Activated T-helper 1 cell treated with anti-CD3 and anti-CD28 coated beads, Interleukin-2, amount 50 U/mL, for 16 hours (primary cell): Measurements from ENCODE around the gene EIF4ENIF1.
"Not testable (repeated sequence)": the region's sequence is repeated elsewhere in the genome, so short reads cannot be mapped to it uniquely, and the experiment has no call there.

Experiments used
- DNase-seq, 2 donors: peaks; one replicate each; pipeline ENCODE4 v3.0.0-alpha.2; 2020; ENCODE audit warnings: low read depth in 1 of 2, low spot score in 1 of 2

Gene EIF4ENIF1

DNA sequence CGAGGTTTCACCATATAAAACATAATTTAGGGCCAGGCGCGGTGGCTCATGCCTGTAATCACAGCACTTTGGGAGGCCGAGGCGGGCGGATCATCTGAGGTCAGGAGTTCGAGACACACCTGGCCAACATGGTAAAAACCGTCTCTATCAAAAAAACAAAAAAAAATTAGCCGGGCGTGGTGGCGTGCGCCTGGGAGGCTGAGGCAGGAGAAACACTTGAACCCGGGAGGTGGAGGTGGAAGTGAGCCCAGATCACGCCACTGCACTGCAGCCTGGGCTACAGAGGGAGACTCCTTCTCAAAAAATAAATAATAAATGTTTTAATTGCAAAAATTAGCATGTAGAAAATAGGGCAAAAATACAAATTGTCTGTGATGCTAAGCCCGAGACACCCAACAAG lies 5.7 kb upstream of the EIF4ENIF1 start:
- no peak for DNase-seq

DNA sequence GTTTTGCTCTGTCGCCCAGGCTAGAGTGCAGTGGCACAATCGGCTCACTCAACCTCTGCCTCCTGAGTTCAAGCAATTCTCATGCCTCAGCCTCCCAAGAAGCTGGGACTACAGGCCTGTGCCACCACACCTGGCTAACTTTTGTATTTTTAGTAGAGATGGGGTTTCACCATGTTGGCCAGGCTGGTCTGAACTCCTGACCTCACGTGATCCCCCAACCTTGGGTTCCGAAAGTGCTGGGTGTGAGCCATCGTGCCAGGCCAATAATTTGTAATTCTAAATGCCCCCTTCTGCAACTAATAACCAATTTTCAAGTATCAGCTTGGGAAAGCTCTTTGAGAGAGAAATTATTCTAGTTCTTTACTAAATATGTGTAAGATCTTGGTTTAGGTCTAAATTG lies 3.7 kb upstream of the EIF4ENIF1 start:
- not testable (repeated sequence) for DNase-seq

- no peak for DNase-seq
Measured at GRCh38 chr22:31492151-31492550, 2.5 kb upstream of the EIF4ENIF1 start.

DNA sequence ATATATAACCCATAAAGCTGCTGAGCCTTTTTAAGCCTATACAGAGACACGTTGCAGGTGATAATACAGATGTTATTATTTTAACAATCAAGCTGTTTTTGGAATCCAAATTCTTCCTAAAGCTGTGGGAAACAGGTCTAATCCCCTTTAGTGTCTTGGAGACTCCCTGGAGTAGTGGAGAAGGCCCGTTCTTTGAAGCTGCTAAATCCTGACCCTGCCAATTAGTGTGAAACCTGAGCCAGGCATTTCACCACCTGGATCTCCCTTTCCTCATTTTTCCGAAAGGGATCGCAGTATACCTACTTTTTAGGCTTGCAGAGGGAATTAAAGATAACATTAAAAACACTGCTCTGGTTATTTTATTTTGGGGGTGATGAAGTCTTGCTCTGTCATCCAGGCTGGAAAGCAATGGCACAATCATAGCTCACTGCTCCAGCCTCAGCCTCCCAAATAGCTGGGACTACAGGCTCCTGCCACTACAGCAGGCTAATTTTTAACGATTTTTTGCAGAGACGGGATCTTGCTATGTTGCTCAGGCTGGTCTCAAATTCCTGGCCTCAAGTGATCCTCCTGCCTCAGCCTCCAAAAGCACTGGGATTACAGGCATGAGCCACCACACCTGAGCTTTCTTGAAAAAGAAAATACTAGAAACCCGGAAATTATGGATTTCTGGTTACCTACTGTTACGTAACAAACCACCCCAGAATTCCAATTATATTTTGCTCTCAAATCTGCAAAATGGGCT lies 1.7 kb upstream of the EIF4ENIF1 start:
- no peak for DNase-seq

- DNase-seq: peak; percentile 7 to 33
Measured at GRCh38 chr22:31490496-31490925, 869 bp upstream of the EIF4ENIF1 start.

DNA sequence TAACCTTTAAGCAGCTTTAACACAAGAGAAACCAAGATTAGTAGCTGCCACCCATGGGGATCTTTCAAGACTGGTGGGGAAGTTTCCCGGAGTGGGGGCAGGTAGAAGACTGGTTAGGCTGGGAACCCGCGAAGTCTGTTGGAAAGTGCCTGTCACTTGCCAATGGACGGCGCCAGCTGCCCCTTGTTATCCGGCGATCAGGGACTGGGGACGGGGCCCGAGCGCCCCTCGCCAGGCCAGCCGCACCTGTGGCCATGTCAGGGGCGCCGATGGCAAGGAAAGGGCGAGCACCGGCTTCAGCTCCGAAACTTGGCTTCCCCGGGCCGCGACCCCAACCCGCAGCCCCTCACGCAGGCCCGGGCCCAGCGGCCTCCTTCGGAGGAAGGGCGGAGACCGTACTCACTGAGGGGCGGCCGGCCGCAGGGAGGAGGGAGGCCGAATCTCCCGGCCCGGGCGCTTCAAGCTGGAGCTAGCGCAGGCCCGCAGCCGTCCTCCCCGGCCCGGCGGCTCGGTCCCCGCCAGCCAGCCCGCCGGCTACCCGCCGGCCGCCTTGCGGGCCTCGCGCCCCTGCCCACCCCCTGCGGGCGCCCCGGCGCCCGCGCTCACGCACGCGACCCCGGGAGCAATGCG lies 539 bp downstream of the EIF4ENIF1 start:
- DNase-seq: peak in 1 of 2 donors; percentile 13

- DNase-seq: no peak
Measured at GRCh38 chr22:31488346-31488883, 1.2 kb downstream of the EIF4ENIF1 start.

DNA sequence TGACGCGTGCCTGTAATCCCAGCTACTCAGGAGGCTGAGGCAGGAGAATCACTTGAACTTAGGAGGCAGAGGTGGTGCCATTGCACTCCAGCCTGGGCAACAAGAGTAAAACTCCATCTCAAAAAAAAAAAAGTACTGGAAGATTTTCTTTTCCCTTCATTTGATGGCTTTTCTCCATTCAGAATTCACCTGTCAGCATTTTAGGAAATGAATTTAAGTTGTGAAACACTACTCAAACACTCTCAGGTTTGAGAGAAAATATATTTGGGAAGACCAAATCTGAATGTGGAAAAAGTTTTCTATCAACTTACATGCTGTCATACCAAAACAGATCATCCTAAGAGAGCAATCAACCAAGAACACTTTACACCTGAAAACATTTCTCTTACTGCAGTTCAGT lies 2.7 kb downstream of the EIF4ENIF1 start:
- no peak for DNase-seq

DNA sequence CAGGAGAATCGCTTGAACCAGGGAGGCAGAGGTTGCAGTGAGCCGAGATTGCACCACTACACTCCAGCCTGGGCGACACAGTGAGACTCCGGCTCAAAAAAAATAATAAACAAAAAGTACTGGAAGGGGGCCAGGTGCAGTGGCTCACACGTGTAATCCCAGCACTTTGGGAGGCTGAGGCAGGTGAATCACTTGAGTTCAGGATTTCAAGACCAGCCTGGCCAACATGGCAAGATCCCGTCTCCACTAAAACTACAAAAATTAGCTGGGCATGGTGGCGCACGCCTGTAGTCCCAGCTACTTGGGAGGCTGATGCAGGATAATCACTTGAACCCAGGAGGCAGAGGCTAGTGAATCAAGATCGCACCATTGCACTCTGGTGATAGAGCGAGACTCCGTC lies 3.3 kb downstream of the EIF4ENIF1 start:
- not testable (repeated sequence) for DNase-seq

DNA sequence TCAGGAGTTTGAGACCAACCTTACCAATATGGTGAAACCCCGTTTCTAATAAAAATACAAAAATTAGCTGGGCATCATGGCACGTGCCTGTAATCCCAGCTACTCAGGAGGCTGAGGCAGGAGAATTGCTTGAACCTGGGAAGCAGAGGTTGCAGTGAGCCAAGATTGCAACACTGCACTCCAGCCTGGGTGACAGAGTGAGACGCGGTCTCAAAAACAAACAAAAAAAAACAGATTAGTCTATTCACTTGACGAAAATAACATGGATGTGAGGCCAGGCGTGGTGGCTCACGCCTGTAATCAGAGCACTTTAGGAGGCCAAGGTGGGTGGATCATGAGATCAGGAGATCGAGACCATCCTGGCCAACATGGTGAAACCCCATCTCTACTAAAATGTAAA lies 7.2 kb downstream of the EIF4ENIF1 start:
- DNase-seq: not testable (repeated sequence)

- no peak for DNase-seq
Measured at GRCh38 chr22:31481129-31481528, 8.5 kb downstream of the EIF4ENIF1 start.

- DNase-seq: no peak
Measured at GRCh38 chr22:31477329-31477728, 12.3 kb downstream of the EIF4ENIF1 start.

DNA sequence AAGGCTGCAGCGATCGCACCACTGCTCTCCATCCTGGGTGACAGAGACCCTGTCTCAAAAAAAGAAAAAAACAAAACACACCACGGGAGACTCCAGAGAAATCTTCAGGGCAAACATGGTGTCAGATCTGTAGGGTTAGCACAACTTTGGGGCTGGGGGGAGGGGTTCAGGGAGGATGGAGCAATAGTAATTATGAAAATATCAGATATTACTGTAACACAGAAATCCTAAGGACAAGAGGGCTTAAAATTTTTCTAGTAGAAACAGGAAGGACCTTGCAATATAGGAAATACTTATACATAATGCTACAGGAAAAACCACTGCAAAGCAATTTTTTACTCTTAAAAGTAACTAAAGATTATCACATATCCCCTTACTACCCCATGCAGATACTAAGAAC lies 13.8 kb downstream of the EIF4ENIF1 start:
- DNase-seq: no peak

GRCh38 chr22:31474743-31475142 lies 14.9 kb downstream of the EIF4ENIF1 start:
- no peak for DNase-seq

DNA sequence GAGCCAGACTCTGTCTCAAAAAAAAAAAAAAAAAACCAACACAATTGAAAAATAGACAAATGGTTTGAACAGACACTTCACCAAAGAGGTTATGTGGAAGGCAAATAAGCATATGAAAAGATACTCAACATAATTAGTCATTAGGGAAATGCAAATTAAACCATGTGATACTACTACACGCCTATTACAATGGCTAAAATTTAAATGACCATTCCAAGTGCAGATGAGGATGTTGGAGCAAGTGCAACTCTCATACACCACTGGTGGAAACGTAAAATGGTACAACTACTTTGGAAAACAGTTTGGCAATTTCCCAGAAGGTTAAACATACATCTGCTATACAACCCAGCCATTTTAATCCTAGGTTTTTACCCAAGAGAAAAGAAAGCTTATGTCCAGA lies 24.3 kb downstream of the EIF4ENIF1 start:
- no peak for DNase-seq

GRCh38 chr22:31461699-31462098 lies 27.9 kb downstream of the EIF4ENIF1 start:
- no peak for DNase-seq

DNA sequence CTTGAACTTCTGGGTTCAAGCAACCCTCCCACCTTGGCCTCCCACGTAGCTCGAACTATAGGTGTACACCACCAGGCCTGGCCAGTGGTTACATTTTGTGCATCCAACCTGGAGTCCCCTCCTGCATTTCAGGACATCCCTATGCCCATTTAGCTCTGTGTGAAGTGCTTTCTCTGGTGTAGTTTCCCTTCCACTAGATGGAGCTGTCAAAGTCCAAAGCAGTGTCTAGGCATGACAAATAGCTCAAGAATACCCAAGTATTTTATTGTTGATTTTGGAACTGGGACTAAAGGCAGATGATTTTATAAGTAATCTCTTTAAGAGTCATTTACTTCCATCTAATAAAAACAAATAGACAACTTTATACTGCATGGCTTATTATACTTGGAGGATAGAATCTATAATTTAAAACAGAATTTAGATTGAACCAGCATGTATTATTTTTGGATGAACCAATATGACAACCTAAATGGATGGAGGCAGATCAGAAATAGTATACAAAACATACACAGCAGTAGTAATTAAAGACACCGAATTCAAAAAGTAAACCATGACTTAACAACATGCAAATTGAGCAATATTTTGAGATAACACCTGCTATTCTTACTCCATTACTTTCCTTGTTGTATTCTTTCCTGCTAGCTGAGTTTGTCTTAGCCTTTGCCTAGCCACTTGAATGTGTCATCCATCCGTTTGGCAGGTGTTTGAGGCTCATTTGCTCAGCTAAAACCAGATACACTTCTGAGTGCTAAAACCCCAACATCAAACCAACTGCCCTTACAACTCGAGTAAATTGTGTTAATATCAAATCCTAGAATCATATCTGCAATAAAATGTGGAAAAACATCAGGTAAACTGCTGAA lies 37.7 kb downstream of the EIF4ENIF1 start:
- no peak for DNase-seq

DNA sequence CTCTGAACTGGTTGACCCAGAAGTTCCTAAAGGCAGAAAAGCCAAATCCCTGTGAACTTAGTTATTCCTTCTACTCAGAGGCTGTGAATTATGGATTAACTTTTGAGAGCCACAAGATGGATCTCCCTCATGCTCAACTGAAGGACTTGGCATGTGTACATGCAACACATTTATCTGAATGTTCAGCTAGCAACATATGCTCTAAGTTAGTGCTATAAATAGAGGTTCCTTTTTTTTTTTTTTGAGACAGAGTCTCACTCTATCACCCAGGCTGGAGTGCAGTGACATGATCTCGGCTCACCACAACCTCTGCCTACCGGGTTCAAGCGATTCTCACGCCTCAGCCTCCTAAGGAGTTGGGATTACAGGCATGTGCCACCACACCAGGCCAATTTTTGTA lies 40.1 kb downstream of the EIF4ENIF1 start:
- DNase-seq: no peak

DNA sequence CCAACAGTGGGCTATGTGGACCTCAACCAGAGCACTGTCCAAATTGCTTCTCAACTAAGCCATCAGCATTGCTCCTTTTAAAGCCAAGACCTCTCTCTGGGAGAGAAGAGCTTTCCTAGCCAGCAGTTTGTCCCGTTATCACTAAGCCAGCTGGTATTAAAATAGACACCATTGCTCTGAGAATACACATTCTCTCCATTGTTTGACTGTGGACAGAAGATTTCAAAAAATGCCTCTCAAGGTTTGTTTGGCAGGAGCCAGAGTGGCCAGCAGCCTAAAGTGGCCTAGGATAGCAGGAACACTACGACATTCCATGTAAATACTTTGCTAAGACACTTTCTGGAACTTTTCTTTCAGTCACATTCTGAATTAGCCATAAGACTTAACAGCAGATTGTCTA lies 41.3 kb downstream of the EIF4ENIF1 start:
- DNase-seq: no peak

DNA sequence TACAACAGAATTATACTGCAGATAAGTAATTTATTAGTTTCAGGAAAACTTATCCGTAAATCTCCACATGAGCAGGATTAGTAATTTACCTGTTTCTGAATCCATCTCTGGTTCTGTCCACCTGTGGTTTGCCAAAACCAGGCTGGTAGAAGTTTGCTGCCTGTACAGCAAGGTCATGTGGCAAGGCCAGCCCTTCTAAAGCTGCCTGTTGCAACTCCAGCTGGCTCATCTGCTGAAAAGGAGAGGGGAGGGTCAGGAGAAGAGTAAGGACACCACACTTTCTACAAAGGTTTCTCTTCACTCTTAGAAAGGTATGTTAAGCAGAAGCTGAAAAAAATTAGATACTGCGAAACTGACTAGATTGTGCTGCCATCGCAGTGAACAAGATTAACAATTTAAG lies 42.3 kb downstream of the EIF4ENIF1 start:
- DNase-seq: no peak

GRCh38 chr22:31446767-31447166 lies 42.9 kb downstream of the EIF4ENIF1 start:
- no peak for DNase-seq

- DNase-seq: no peak
Measured at GRCh38 chr22:31446208-31446607, 43.4 kb downstream of the EIF4ENIF1 start.
